ENCODE results near the gene RARB.

DNA sequence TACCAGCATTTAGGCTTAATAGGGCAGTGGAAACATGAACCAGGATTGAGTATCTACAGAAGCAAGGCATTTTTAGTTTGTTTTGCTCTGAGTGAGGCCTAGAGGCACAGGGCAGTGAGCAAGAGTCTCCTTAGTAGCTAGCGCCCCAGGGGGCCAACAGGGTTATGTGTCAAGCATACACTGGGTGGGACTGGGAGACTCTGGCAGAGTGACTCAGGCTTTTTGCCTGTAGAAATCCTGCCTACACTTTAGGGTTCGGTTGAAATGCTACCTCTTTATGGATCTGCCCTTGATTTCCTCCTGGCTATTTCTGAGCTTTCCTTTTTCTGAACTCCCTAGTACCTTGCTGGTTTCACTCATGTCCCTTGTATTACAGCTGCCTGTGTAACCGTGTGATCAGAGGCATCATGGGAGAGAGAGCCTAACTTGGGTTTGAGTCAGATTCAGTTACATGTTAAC is 164.5 kb downstream of the RARB start:
- no peak for TF ChIP-seq ZNF449 (CRISPR knock-in tag; IDR thresholded peaks at IDR 0.05)
- peak; percentile 29; the same call in 1 of the 2 replicates for TF ChIP-seq SMC3 (conservative IDR thresholded peaks at IDR 0.05; ENCODE audit: insufficient read depth, low read depth, low read length)
- TF ChIP-seq CHD2 (IDR thresholded peaks at IDR 0.05; ENCODE audit: low read depth, low read length): no peak
- TF ChIP-seq CTCF (IDR thresholded peaks at IDR 0.05 in 2 of 3, conservative IDR thresholded peaks at IDR 0.05 in 1 of 3; ENCODE audit: insufficient read depth in 2 of 3, low read depth in 1 of 3, low read length in 3 of 3): peak; percentile 73 to 80 (median 77)
- no peak for TF ChIP-seq SIX5 (IDR thresholded peaks at IDR 0.05; ENCODE audit: borderline replicate concordance in 1 of 2, insufficient read depth in 1 of 2, low read depth in 1 of 2, low read length in 2 of 2)
- TF ChIP-seq SMARCB1 (IDR thresholded peaks at IDR 0.05; ENCODE audit: insufficient read length, low read depth): no peak
- TF ChIP-seq, protein P1, sequence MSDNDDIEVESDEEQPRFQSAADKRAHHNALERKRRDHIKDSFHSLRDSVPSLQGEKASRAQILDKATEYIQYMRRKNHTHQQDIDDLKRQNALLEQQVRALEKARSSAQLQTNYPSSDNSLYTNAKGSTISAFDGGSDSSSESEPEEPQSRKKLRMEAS (CRISPR knock-in tag; IDR thresholded peaks at IDR 0.05): no peak
- TF ChIP-seq, protein P2, sequence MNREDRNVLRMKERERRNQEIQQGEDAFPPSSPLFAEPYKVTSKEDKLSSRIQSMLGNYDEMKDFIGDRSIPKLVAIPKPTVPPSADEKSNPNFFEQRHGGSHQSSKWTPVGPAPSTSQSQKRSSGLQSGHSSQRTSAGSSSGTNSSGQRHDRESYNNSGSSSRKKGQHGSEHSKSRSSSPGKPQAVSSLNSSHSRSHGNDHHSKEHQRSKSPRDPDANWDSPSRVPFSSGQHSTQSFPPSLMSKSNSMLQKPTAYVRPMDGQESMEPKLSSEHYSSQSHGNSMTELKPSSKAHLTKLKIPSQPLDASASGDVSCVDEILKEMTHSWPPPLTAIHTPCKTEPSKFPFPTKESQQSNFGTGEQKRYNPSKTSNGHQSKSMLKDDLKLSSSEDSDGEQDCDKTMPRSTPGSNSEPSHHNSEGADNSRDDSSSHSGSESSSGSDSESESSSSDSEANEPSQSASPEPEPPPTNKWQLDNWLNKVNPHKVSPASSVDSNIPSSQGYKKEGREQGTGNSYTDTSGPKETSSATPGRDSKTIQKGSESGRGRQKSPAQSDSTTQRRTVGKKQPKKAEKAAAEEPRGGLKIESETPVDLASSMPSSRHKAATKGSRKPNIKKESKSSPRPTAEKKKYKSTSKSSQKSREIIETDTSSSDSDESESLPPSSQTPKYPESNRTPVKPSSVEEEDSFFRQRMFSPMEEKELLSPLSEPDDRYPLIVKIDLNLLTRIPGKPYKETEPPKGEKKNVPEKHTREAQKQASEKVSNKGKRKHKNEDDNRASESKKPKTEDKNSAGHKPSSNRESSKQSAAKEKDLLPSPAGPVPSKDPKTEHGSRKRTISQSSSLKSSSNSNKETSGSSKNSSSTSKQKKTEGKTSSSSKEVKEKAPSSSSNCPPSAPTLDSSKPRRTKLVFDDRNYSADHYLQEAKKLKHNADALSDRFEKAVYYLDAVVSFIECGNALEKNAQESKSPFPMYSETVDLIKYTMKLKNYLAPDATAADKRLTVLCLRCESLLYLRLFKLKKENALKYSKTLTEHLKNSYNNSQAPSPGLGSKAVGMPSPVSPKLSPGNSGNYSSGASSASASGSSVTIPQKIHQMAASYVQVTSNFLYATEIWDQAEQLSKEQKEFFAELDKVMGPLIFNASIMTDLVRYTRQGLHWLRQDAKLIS (CRISPR knock-in tag; IDR thresholded peaks at IDR 0.05): no peak
- no peak for TF ChIP-seq EP300 (IDR thresholded peaks at IDR 0.05; ENCODE audit: low read length)
- TF ChIP-seq ZEB2 (IDR thresholded peaks at IDR 0.05): no peak
- TF ChIP-seq SMAD3 (CRISPR knock-in tag; conservative IDR thresholded peaks at IDR 0.05): no peak
- TF ChIP-seq ELF1 (tag; IDR thresholded peaks at IDR 0.05): no peak
- no peak for TF ChIP-seq ZNF143 (CRISPR knock-in tag; IDR thresholded peaks at IDR 0.05)
- no peak for TF ChIP-seq ZBTB40 (IDR thresholded peaks at IDR 0.05)
- TF ChIP-seq ZBTB40 (CRISPR knock-in tag; IDR thresholded peaks at IDR 0.05): no peak

Measured in K562 (cell line).